Neural cell (in vitro differentiated cells): ENCODE results near the gene MUS81. TPM values are rescaled to one million over a fixed set of nuclear protein-coding genes. Genes with fewer than 3 reads are reported as not detected.

ENCODE experiments used
- H2AFZ ChIP-seq: fragments of 200-600, 300-800 bp; sonication (generic), shearing (Covaris generic); 2 replicates; pipeline ENCODE4 v1.6.0; 2014; ENCODE audit warnings: low read depth, mild to moderate bottlenecking, antibody characterized with exemption, low read length, moderate library complexity
- H3F3A ChIP-seq: fragments of 200-600 bp; shearing (Covaris generic); 2 replicates; pipeline ENCODE4 v1.6.1; 2016; ENCODE audit warnings: mild to moderate bottlenecking, moderate library complexity, mixed read lengths, antibody characterized with exemption, low read length; ENCODE audit not compliant: insufficient read depth, poor library complexity, severe bottlenecking
- H3K27ac ChIP-seq: fragments of 200-600, 300-800 bp; sonication (generic), shearing (Covaris generic); 2 replicates; pipeline ENCODE4 v1.5.1; 2014; ENCODE audit warnings: mild to moderate bottlenecking, low read length, moderate library complexity
- H3K27me3 ChIP-seq: fragments of 300-800, 200-600 bp; sonication (generic), shearing (Covaris generic); 2 replicates; pipeline ENCODE4 v1.6.0; 2014; ENCODE audit warnings: mild to moderate bottlenecking, low read depth, low read length, moderate library complexity; ENCODE audit not compliant: insufficient read depth
- H3K36me3 ChIP-seq: fragments of 300-800, 200-600 bp; sonication (generic), shearing (Covaris generic); 2 replicates; pipeline ENCODE4 v1.5.1; 2014; ENCODE audit warnings: mild to moderate bottlenecking, antibody characterized with exemption, low read length, moderate library complexity; ENCODE audit not compliant: insufficient read depth
- H3K4me2 ChIP-seq: fragments of 300-800, 200-600 bp; sonication (generic), shearing (Covaris generic); 2 replicates; pipeline ENCODE4 v1.6.0; 2014; ENCODE audit warnings: mild to moderate bottlenecking, low read length
- H3K4me3 ChIP-seq: fragments of 300-800, 200-600 bp; sonication (generic), shearing (Covaris generic); 2 replicates; pipeline ENCODE4 v1.5.1; 2014; ENCODE audit warnings: mild to moderate bottlenecking, low read length, moderate library complexity
- H3K79me2 ChIP-seq: fragments of 200-600 bp; shearing (Covaris generic); replicated peaks from 2 replicates; pipeline ENCODE4 v1.6.0; 2014; ENCODE audit warnings: mild to moderate bottlenecking, low read length, moderate library complexity; ENCODE audit not compliant: insufficient read depth
- H3K9ac ChIP-seq: fragments of 300-800, 200-600 bp; sonication (generic), shearing (Covaris generic); 2 replicates; pipeline ENCODE4 v1.6.1; 2016; ENCODE audit warnings: mild to moderate bottlenecking, low read length, mixed read lengths
- H3K9me2 ChIP-seq: fragments of 200-600 bp; shearing (Covaris generic); 2 replicates; pipeline ENCODE4 v1.6.1; 2016; ENCODE audit warnings: mild to moderate bottlenecking, low read length, mixed read lengths; ENCODE audit not compliant: insufficient read depth
- H3K9me3 ChIP-seq: fragments of 200-600, 300-800 bp; sonication (generic), shearing (Covaris generic); 2 replicates; pipeline ENCODE4 v1.6.1; 2016; ENCODE audit warnings: mild to moderate bottlenecking, mixed run types, low read length, moderate library complexity, mixed read lengths
- H4K20me1 ChIP-seq: fragments of 200-600 bp; shearing (Covaris generic); 2 replicates; pipeline ENCODE4 v1.6.1; 2016; ENCODE audit warnings: mild to moderate bottlenecking, mixed run types; ENCODE audit not compliant: insufficient read depth
- EP300 ChIP-seq: fragments of 450-650 bp; conservative IDR thresholded peaks from 2 replicates; pipeline ENCODE4 v1.6.1; 2014; ENCODE audit warnings: antibody characterized with exemption, mild to moderate bottlenecking, moderate library complexity; ENCODE audit not compliant: poor library complexity, severe bottlenecking
- EZH2 ChIP-seq: fragments of 200-600, 300-800 bp; shearing (Covaris generic), sonication (generic); IDR thresholded peaks from 2 replicates; pipeline ENCODE4 v1.6.1; 2014; ENCODE audit warnings: antibody characterized with exemption, low read length, borderline replicate concordance, mild to moderate bottlenecking; ENCODE audit not compliant: insufficient read depth, poor library complexity, severe bottlenecking
- MXI1 ChIP-seq: fragments of 450-650 bp; conservative IDR thresholded peaks from 2 replicates; pipeline ENCODE4 v1.6.1; 2014; ENCODE audit warnings: antibody characterized with exemption, mild to moderate bottlenecking; ENCODE audit not compliant: poor library complexity, severe bottlenecking
- POLR2AphosphoS5 ChIP-seq: IDR thresholded peaks from 2 replicates; pipeline ENCODE4 v1.6.1; 2012
- RAD21 ChIP-seq: fragments of 450-650 bp; conservative IDR thresholded peaks from 2 replicates; pipeline ENCODE4 v1.6.1; 2014; ENCODE audit warnings: antibody characterized with exemption, mild to moderate bottlenecking, moderate library complexity
- SMC3 ChIP-seq: fragments of 450-650 bp; conservative IDR thresholded peaks from 2 replicates; pipeline ENCODE4 v1.6.1; 2014; ENCODE audit warnings: antibody characterized with exemption, mild to moderate bottlenecking, moderate library complexity; ENCODE audit not compliant: poor library complexity
- TAF1 ChIP-seq: IDR thresholded peaks from 2 replicates; pipeline ENCODE4 v1.6.1; 2012; ENCODE audit warnings: low read depth
- polyA plus RNA-seq: library from polyadenylated mRNA; depleted of rRNA; stranded (reverse); fragments of >200 nt; gene quantifications from 2 replicates; pipeline ENCODE4 v1.2.3, GENCODE V29; 2014
- TF ChIP-seq, protein P1 (sequence below): fragments of 450-650 bp; IDR thresholded peaks from 2 replicates; pipeline ENCODE4 v1.5.1; 2014; ENCODE audit warnings: antibody characterized with exemption, mild to moderate bottlenecking, moderate library complexity; ENCODE audit not compliant: poor library complexity, severe bottlenecking
- TF ChIP-seq, protein P2 (sequence below): IDR thresholded peaks from 2 replicates; pipeline ENCODE4 v1.6.1; 2012; ENCODE audit warnings: borderline replicate concordance

The MUS81 gene
- polyA plus RNA-seq, 1 donor from 2014 or later = 183 TPM

- H3K9ac ChIP-seq = no peak overlapping the region
- no peak overlapping the region for H3K4me2 ChIP-seq
- no peaks in the 10 kb centered on the region for H3K79me2 ChIP-seq
Observed at GRCh38 chr11:65814986-65815565, 45.2 kb upstream of the MUS81 start.

GRCh38 chr11:65816696-65817095 lies 43.5 kb upstream of the MUS81 start:
- H3K27me3 ChIP-seq = no peaks in the 10 kb centered on the region
- no peak for TF ChIP-seq POLR2AphosphoS5
- no peak for TF ChIP-seq TAF1
- TF ChIP-seq EZH2 = no peak
- TF ChIP-seq RAD21 = no peak
- TF ChIP-seq, protein P1, sequence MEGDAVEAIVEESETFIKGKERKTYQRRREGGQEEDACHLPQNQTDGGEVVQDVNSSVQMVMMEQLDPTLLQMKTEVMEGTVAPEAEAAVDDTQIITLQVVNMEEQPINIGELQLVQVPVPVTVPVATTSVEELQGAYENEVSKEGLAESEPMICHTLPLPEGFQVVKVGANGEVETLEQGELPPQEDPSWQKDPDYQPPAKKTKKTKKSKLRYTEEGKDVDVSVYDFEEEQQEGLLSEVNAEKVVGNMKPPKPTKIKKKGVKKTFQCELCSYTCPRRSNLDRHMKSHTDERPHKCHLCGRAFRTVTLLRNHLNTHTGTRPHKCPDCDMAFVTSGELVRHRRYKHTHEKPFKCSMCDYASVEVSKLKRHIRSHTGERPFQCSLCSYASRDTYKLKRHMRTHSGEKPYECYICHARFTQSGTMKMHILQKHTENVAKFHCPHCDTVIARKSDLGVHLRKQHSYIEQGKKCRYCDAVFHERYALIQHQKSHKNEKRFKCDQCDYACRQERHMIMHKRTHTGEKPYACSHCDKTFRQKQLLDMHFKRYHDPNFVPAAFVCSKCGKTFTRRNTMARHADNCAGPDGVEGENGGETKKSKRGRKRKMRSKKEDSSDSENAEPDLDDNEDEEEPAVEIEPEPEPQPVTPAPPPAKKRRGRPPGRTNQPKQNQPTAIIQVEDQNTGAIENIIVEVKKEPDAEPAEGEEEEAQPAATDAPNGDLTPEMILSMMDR = no peak
- no peak for TF ChIP-seq SMC3
- TF ChIP-seq MXI1 = no peak
- no peak for TF ChIP-seq EP300
- TF ChIP-seq, protein P2, sequence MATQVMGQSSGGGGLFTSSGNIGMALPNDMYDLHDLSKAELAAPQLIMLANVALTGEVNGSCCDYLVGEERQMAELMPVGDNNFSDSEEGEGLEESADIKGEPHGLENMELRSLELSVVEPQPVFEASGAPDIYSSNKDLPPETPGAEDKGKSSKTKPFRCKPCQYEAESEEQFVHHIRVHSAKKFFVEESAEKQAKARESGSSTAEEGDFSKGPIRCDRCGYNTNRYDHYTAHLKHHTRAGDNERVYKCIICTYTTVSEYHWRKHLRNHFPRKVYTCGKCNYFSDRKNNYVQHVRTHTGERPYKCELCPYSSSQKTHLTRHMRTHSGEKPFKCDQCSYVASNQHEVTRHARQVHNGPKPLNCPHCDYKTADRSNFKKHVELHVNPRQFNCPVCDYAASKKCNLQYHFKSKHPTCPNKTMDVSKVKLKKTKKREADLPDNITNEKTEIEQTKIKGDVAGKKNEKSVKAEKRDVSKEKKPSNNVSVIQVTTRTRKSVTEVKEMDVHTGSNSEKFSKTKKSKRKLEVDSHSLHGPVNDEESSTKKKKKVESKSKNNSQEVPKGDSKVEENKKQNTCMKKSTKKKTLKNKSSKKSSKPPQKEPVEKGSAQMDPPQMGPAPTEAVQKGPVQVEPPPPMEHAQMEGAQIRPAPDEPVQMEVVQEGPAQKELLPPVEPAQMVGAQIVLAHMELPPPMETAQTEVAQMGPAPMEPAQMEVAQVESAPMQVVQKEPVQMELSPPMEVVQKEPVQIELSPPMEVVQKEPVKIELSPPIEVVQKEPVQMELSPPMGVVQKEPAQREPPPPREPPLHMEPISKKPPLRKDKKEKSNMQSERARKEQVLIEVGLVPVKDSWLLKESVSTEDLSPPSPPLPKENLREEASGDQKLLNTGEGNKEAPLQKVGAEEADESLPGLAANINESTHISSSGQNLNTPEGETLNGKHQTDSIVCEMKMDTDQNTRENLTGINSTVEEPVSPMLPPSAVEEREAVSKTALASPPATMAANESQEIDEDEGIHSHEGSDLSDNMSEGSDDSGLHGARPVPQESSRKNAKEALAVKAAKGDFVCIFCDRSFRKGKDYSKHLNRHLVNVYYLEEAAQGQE = no peak
- no peaks in the 10 kb centered on the region for H3K9me3 ChIP-seq
- no peaks in the 10 kb centered on the region for H3K9me2 ChIP-seq
- no peaks in the 10 kb centered on the region for H3K36me3 ChIP-seq
- H2AFZ ChIP-seq = no peak overlapping the region
- no peaks in the 10 kb centered on the region for H4K20me1 ChIP-seq
- H3K9ac ChIP-seq = no peak overlapping the region
- no peak overlapping the region for H3K4me2 ChIP-seq
- H3K27ac ChIP-seq = no peak overlapping the region
- H3K79me2 ChIP-seq = no peaks in the 10 kb centered on the region
- peak overlapping the region; percentile 1 for H3K4me3 ChIP-seq
- H3F3A ChIP-seq = no peaks in the 10 kb centered on the region

More at GRCh38 chr11:65814986-65815565, 45.2 kb upstream of the MUS81 start:
- H3K9me2 ChIP-seq = no peaks in the 10 kb centered on the region
- TF ChIP-seq, protein P2 = no peak
- TF ChIP-seq EP300 (no peak), POLR2AphosphoS5 (no peak), TAF1 (no peak), SMC3 (no peak), RAD21 (no peak)
- TF ChIP-seq, protein P1 = no peak
- H3K36me3 ChIP-seq = no peaks in the 10 kb centered on the region
- no peaks in the 10 kb centered on the region for H3K9me3 ChIP-seq
- no peaks in the 10 kb centered on the region for H4K20me1 ChIP-seq
- no peaks in the 10 kb centered on the region for H3K27me3 ChIP-seq
- H3K27ac ChIP-seq = no peak overlapping the region
- H3F3A ChIP-seq = no peaks in the 10 kb centered on the region
- no peak overlapping the region for H2AFZ ChIP-seq
- no peak overlapping the region for H3K4me3 ChIP-seq
